HepG2 (cell line): ENCODE measurements around the gene PGPEP1. TPM values are rescaled to one million over a fixed set of nuclear protein-coding genes. Genes with fewer than 3 reads are reported as not detected.

ENCODE experiments used
- ARNT ChIP-seq: fragments of 450-650 bp; IDR thresholded peaks from 2 replicates; pipeline ENCODE4 v1.6.1; 2017
- CBFB ChIP-seq: sonication (generic); formaldehyde crosslinking; IDR thresholded peaks from 2 replicates; pipeline ENCODE4 v1.4.0; 2020; ENCODE audit warnings: missing genetic modification reagents
- FLYWCH1 ChIP-seq: sonication (generic); formaldehyde crosslinking; IDR thresholded peaks from 2 replicates; pipeline ENCODE4 v1.8.1; 2023; ENCODE audit warnings: mild to moderate bottlenecking, missing genetic modification reagents
- HOXA9 ChIP-seq: sonication (generic); formaldehyde crosslinking; IDR thresholded peaks from 2 replicates; pipeline ENCODE4 v1.8.1; 2022; ENCODE audit warnings: missing genetic modification reagents, mild to moderate bottlenecking, moderate library complexity, borderline replicate concordance
- NFE2 ChIP-seq: sonication (generic); formaldehyde crosslinking; IDR thresholded peaks from 2 replicates; pipeline ENCODE4 v1.4.0; 2020; ENCODE audit warnings: missing genetic modification reagents
- NFYC ChIP-seq: IDR thresholded peaks from 2 replicates; pipeline ENCODE4 v1.6.1; 2016; ENCODE audit warnings: missing genetic modification reagents, missing compliant biosample characterization
- ONECUT2 ChIP-seq: sonication (generic); formaldehyde crosslinking; IDR thresholded peaks from 2 replicates; pipeline ENCODE4 v1.4.0; 2020; ENCODE audit warnings: missing genetic modification reagents
- PHF21A ChIP-seq: sonication (generic); formaldehyde crosslinking; IDR thresholded peaks from 2 replicates; pipeline ENCODE4 v1.5.0; 2020; ENCODE audit warnings: mild to moderate bottlenecking, missing genetic modification reagents
- RAD21 ChIP-seq: fragments of 450-650 bp; formaldehyde crosslinking; IDR thresholded peaks from 2 replicates; pipeline ENCODE4 v1.5.0; 2020; ENCODE audit warnings: mild to moderate bottlenecking
- SMAD3 ChIP-seq: sonication (generic); formaldehyde crosslinking; IDR thresholded peaks from 2 replicates; pipeline ENCODE4 v1.4.0; 2020; ENCODE audit warnings: missing genetic modification reagents
- SMARCC2 ChIP-seq: fragments of 450-650 bp; IDR thresholded peaks from 2 replicates; pipeline ENCODE4 v1.6.1; 2017; ENCODE audit warnings: antibody characterized with exemption, mild to moderate bottlenecking
- ZFP41 ChIP-seq: sonication (generic); formaldehyde crosslinking; IDR thresholded peaks from 2 replicates; pipeline ENCODE4 v1.4.0; 2020; ENCODE audit warnings: mild to moderate bottlenecking, missing genetic modification reagents, borderline replicate concordance
- ZNF20 ChIP-seq: sonication (generic); formaldehyde crosslinking; IDR thresholded peaks from 2 replicates; pipeline ENCODE4 v1.4.0; 2020; ENCODE audit warnings: mild to moderate bottlenecking, moderate library complexity, missing genetic modification reagents
- ZNF232 ChIP-seq: sonication (generic); formaldehyde crosslinking; IDR thresholded peaks from 2 replicates; pipeline ENCODE4 v1.4.0; 2020; ENCODE audit warnings: missing genetic modification reagents, borderline replicate concordance
- ZNF430 ChIP-seq: sonication (generic); formaldehyde crosslinking; IDR thresholded peaks from 2 replicates; pipeline ENCODE4 v1.9.0; 2021; ENCODE audit warnings: mild to moderate bottlenecking, missing genetic modification reagents
- ZNF547 ChIP-seq: sonication (generic); formaldehyde crosslinking; IDR thresholded peaks from 2 replicates; pipeline ENCODE4 v1.5.1; 2020; ENCODE audit warnings: mild to moderate bottlenecking, missing genetic modification reagents
- ZNF562 ChIP-seq: sonication (generic); formaldehyde crosslinking; IDR thresholded peaks from 2 replicates; pipeline ENCODE4 v1.8.0; 2022; ENCODE audit warnings: missing genetic modification reagents, borderline replicate concordance
- ZNF792 ChIP-seq: IDR thresholded peaks from 2 replicates; pipeline ENCODE4 v1.6.1; 2016
- ZZZ3 ChIP-seq: sonication (generic); formaldehyde crosslinking; IDR thresholded peaks from 2 replicates; pipeline ENCODE4 v1.4.0; 2020; ENCODE audit warnings: missing genetic modification reagents, mild to moderate bottlenecking, borderline replicate concordance
- polyA plus RNA-seq, 8 experiments: library from polyadenylated mRNA; depleted of rRNA in 3 of 8; stranded (reverse) in 7 of 8; unstranded in 1 of 8; fragments of >200 nt; fragmentation: Illumina TruSeq in 4 of 8; extraction: Trizol in 4 of 8; gene quantifications; 2 replicates each; pipeline versions ENCODE4 v1.2.1 to v1.2.3, GENCODE V29; 2011 to 2016; ENCODE audit warnings: low read depth in 4 of 8, missing spikeins in 1 of 8, mixed read lengths in 1 of 8; ENCODE audit not compliant: insufficient read depth in 1 of 8
- total RNA-seq, 5 experiments: library from RNA; depleted of rRNA; stranded (reverse); fragments of >200 nt; fragmentation: Illumina TruSeq; extraction: Trizol; gene quantifications; 2 replicates each; pipeline ENCODE4 v1.2.3, GENCODE V29; 2016; ENCODE audit warnings: low read depth in 1 of 5
- TF ChIP-seq, protein P1 (sequence below): sonication (generic); formaldehyde crosslinking; IDR thresholded peaks from 2 replicates; pipeline ENCODE4 v1.8.0; 2022; ENCODE audit warnings: mild to moderate bottlenecking, missing genetic modification reagents, moderate library complexity
- TF ChIP-seq, protein P2 (sequence below): fragments of 450-650 bp; IDR thresholded peaks from 2 replicates; pipeline ENCODE4 v1.6.1; 2017
- TF ChIP-seq, protein P3 (sequence below): sonication (generic); formaldehyde crosslinking; IDR thresholded peaks from 2 replicates; pipeline ENCODE4 v1.8.1; 2023; ENCODE audit warnings: mild to moderate bottlenecking, missing genetic modification reagents
- TF ChIP-seq, protein P4 (sequence below): sonication (generic); formaldehyde crosslinking; IDR thresholded peaks from 2 replicates; pipeline ENCODE4 v1.4.0; 2020; ENCODE audit warnings: mild to moderate bottlenecking, missing genetic modification reagents
- TF ChIP-seq, protein P5 (sequence below): sonication (generic); formaldehyde crosslinking; IDR thresholded peaks from 2 replicates; pipeline ENCODE4 v1.8.0; 2022; ENCODE audit warnings: mild to moderate bottlenecking, missing genetic modification reagents

Gene PGPEP1
- total and polyA plus RNA-seq, 2 of the 13 experiments (the other 11 are each of a cell fraction or from before 2014, with no cell fraction given) = 53.1 to 56.6 TPM

- TF ChIP-seq, protein P1, sequence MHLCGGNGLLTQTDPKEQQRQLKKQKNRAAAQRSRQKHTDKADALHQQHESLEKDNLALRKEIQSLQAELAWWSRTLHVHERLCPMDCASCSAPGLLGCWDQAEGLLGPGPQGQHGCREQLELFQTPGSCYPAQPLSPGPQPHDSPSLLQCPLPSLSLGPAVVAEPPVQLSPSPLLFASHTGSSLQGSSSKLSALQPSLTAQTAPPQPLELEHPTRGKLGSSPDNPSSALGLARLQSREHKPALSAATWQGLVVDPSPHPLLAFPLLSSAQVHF = no peak; the same call in 1 of the 2 replicates
- TF ChIP-seq FLYWCH1 (CRISPR knock-in tag) (no peak), ZNF430 (CRISPR knock-in tag) (peak; percentile 60; the same call in 1 of the 2 replicates), ZNF20 (no peak), ZNF562 (CRISPR knock-in tag) (no peak), NFE2 (CRISPR knock-in tag) (peak; percentile 87), ZNF232 (CRISPR knock-in tag) (no peak; the same call in 1 of the 2 replicates), ZFP41 (CRISPR knock-in tag) (no peak), ZNF547 (peak; percentile 48; the same call in 1 of the 2 replicates), SMAD3 (CRISPR knock-in tag) (peak; percentile 83), SMARCC2 (no peak), ZNF792 (CRISPR knock-in tag) (peak; percentile 73; the same call in 1 of the 2 replicates), ZZZ3 (CRISPR knock-in tag) (0 out of 2 replicates have a peak, but pooled peaks have one; percentile 81), CBFB (CRISPR knock-in tag) (peak; percentile 94), HOXA9 (CRISPR knock-in tag) (no peak), ONECUT2 (CRISPR knock-in tag) (peak; percentile 100), RAD21 (CRISPR knock-in tag) (no peak), NFYC (CRISPR knock-in tag) (peak; percentile 59), PHF21A (CRISPR knock-in tag) (peak; percentile 97), ARNT (no peak)
- TF ChIP-seq, protein P2, sequence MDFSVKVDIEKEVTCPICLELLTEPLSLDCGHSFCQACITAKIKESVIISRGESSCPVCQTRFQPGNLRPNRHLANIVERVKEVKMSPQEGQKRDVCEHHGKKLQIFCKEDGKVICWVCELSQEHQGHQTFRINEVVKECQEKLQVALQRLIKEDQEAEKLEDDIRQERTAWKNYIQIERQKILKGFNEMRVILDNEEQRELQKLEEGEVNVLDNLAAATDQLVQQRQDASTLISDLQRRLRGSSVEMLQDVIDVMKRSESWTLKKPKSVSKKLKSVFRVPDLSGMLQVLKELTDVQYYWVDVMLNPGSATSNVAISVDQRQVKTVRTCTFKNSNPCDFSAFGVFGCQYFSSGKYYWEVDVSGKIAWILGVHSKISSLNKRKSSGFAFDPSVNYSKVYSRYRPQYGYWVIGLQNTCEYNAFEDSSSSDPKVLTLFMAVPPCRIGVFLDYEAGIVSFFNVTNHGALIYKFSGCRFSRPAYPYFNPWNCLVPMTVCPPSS = no peak
- TF ChIP-seq, protein P3, sequence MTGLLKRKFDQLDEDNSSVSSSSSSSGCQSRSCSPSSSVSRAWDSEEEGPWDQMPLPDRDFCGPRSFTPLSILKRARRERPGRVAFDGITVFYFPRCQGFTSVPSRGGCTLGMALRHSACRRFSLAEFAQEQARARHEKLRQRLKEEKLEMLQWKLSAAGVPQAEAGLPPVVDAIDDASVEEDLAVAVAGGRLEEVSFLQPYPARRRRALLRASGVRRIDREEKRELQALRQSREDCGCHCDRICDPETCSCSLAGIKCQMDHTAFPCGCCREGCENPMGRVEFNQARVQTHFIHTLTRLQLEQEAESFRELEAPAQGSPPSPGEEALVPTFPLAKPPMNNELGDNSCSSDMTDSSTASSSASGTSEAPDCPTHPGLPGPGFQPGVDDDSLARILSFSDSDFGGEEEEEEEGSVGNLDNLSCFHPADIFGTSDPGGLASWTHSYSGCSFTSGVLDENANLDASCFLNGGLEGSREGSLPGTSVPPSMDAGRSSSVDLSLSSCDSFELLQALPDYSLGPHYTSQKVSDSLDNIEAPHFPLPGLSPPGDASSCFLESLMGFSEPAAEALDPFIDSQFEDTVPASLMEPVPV (CRISPR knock-in tag) = peak; percentile 83
- TF ChIP-seq, protein P4, sequence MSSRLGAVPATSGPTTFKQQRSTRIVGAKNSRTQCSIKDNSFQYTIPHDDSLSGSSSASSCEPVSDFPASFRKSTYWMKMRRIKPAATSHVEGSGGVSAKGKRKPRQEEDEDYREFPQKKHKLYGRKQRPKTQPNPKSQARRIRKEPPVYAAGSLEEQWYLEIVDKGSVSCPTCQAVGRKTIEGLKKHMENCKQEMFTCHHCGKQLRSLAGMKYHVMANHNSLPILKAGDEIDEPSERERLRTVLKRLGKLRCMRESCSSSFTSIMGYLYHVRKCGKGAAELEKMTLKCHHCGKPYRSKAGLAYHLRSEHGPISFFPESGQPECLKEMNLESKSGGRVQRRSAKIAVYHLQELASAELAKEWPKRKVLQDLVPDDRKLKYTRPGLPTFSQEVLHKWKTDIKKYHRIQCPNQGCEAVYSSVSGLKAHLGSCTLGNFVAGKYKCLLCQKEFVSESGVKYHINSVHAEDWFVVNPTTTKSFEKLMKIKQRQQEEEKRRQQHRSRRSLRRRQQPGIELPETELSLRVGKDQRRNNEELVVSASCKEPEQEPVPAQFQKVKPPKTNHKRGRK = no peak
- TF ChIP-seq, protein P5, sequence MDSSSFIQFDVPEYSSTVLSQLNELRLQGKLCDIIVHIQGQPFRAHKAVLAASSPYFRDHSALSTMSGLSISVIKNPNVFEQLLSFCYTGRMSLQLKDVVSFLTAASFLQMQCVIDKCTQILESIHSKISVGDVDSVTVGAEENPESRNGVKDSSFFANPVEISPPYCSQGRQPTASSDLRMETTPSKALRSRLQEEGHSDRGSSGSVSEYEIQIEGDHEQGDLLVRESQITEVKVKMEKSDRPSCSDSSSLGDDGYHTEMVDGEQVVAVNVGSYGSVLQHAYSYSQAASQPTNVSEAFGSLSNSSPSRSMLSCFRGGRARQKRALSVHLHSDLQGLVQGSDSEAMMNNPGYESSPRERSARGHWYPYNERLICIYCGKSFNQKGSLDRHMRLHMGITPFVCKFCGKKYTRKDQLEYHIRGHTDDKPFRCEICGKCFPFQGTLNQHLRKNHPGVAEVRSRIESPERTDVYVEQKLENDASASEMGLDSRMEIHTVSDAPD = peak; percentile 97
Measured at GRCh38 chr19:18379803-18380747, 39.7 kb downstream of the PGPEP1 start (continued).
